Measurements from ENCODE around the gene TREM1.

The TREM1 gene

GRCh38 chr6:41280381-41281057 is 6.0 kb downstream of the TREM1 start:
- TF ChIP-seq CTCF (conservative IDR thresholded peaks at IDR 0.05; ENCODE audit: low read depth, low read length), result no peak
- no peak overlapping the region for H3K4me3 ChIP-seq (ENCODE audit: low read length)

GRCh38 chr6:41278699-41279405 is 7.6 kb downstream of the TREM1 start:
- DNase-seq (ENCODE audit: low read depth), result no peak
- no peak overlapping the region for H3K4me3 ChIP-seq (ENCODE audit: low read length)
- peak; percentile 72 for TF ChIP-seq CTCF (conservative IDR thresholded peaks at IDR 0.05; ENCODE audit: low read depth, low read length)

More at GRCh38 chr6:41280381-41281057, 6.0 kb downstream of the TREM1 start:
- no peak for DNase-seq (ENCODE audit: low read depth)

GRCh38 chr6:41277605-41278004 is 8.9 kb downstream of the TREM1 start:
- DNase-seq (ENCODE audit: low read depth), result no peak
- H3K4me3 ChIP-seq (ENCODE audit: low read length), result no peak overlapping the region
- TF ChIP-seq CTCF (conservative IDR thresholded peaks at IDR 0.05; ENCODE audit: low read depth, low read length), result no peak

- DNase-seq (ENCODE audit: low read depth), result no peak
- H3K4me3 ChIP-seq (ENCODE audit: low read length), result no peak overlapping the region
- no peak for TF ChIP-seq CTCF (conservative IDR thresholded peaks at IDR 0.05; ENCODE audit: low read depth, low read length)
Observed at GRCh38 chr6:41275489-41275888, 11.0 kb downstream of the TREM1 start.

- TF ChIP-seq CTCF (conservative IDR thresholded peaks at IDR 0.05; ENCODE audit: low read depth, low read length), result no peak
- no peak for DNase-seq (ENCODE audit: low read depth)
- no peak overlapping the region for H3K4me3 ChIP-seq (ENCODE audit: low read length)
Observed at GRCh38 chr6:41274256-41274655, 12.2 kb downstream of the TREM1 start.

GRCh38 chr6:41273714-41274113 is 12.8 kb downstream of the TREM1 start:
- no peak for TF ChIP-seq CTCF (conservative IDR thresholded peaks at IDR 0.05; ENCODE audit: low read depth, low read length)
- no peak overlapping the region for H3K4me3 ChIP-seq (ENCODE audit: low read length)
- DNase-seq (ENCODE audit: low read depth), result no peak
